Liver (tissue), 3 donors: ENCODE measurements around the gene CACNA1I.

Source experiments
- ATF3 ChIP-seq: IDR thresholded peaks from 2 replicates; pipeline ENCODE4 v1.6.1; 2016; ENCODE audit warnings: antibody characterized with exemption
- CTCF ChIP-seq: fragments of 150-350 bp; IDR thresholded peaks from 2 replicates; pipeline ENCODE4 v1.5.1; 2017; ENCODE audit warnings: improper control_type of control experiment, low read depth, low read length; ENCODE audit not compliant: missing input control
- EGR1 ChIP-seq, 2 donors: IDR thresholded peaks; 2 replicates each; pipeline ENCODE4 v1.6.1; 2016 to 2018; ENCODE audit warnings: antibody characterized with exemption in 2 of 2, low read depth in 2 of 2
- RAD21 ChIP-seq, 2 donors: IDR thresholded peaks; 2 replicates each; pipeline ENCODE4 v1.6.1; 2016; ENCODE audit warnings: antibody characterized with exemption in 2 of 2, mild to moderate bottlenecking in 2 of 2
- TAF1 ChIP-seq: conservative IDR thresholded peaks from 2 replicates; pipeline ENCODE4 v1.6.1; 2016; ENCODE audit warnings: antibody characterized with exemption, mild to moderate bottlenecking
- ZBTB33 ChIP-seq: IDR thresholded peaks from 2 replicates; pipeline ENCODE4 v1.6.1; 2016; ENCODE audit warnings: antibody characterized with exemption
- donor health status: healthy.
- donor health status: healthy.

GRCh38 chr22:39734866-39735265 lies 164.3 kb downstream of the CACNA1I start:
- TF ChIP-seq ATF3 (no peak), CTCF (no peak), ZBTB33 (no peak), RAD21 (IDR thresholded peaks at IDR 0.05) (no peak), TAF1 (no peak), EGR1 (IDR thresholded peaks at IDR 0.05; ENCODE audit: low read depth in 2 of 2) (no peak)
